ENCODE results near the gene ZNF438.

Gene ZNF438

GRCh38 chr10:30887839-30888238 lies 143.8 kb downstream of the ZNF438 start:
- no peak overlapping the region for H3K4me3 ChIP-seq (ENCODE audit: low read depth, low read length)
- no peak for DNase-seq (ENCODE audit: low read depth)
- TF ChIP-seq, protein P1, sequence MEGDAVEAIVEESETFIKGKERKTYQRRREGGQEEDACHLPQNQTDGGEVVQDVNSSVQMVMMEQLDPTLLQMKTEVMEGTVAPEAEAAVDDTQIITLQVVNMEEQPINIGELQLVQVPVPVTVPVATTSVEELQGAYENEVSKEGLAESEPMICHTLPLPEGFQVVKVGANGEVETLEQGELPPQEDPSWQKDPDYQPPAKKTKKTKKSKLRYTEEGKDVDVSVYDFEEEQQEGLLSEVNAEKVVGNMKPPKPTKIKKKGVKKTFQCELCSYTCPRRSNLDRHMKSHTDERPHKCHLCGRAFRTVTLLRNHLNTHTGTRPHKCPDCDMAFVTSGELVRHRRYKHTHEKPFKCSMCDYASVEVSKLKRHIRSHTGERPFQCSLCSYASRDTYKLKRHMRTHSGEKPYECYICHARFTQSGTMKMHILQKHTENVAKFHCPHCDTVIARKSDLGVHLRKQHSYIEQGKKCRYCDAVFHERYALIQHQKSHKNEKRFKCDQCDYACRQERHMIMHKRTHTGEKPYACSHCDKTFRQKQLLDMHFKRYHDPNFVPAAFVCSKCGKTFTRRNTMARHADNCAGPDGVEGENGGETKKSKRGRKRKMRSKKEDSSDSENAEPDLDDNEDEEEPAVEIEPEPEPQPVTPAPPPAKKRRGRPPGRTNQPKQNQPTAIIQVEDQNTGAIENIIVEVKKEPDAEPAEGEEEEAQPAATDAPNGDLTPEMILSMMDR (conservative IDR thresholded peaks at IDR 0.05; ENCODE audit: low read depth, low read length), result no peak

DNA sequence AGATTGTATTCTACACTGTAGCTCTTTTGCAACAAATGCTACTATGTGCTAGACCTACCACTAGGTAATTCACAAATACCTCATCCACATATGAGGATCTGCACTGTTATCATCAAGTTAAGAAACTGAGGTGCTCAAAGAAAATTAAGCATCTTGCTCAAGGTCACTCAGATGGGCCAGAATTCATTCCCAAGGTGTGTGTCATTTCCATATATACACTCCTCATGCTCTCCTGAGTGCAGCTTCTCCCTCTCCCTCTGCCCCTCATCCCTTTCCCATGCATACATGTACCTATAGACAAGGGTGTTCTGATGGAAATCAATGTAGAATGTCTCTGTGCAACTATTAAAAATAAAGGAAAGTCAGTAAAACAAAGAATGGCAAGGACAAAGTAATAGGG lies 146.2 kb downstream of the ZNF438 start:
- DNase-seq (ENCODE audit: low read depth), result no peak
- TF ChIP-seq, protein P1 (conservative IDR thresholded peaks at IDR 0.05; ENCODE audit: low read depth, low read length), result no peak
- no peak overlapping the region for H3K4me3 ChIP-seq (ENCODE audit: low read depth, low read length)

DNA sequence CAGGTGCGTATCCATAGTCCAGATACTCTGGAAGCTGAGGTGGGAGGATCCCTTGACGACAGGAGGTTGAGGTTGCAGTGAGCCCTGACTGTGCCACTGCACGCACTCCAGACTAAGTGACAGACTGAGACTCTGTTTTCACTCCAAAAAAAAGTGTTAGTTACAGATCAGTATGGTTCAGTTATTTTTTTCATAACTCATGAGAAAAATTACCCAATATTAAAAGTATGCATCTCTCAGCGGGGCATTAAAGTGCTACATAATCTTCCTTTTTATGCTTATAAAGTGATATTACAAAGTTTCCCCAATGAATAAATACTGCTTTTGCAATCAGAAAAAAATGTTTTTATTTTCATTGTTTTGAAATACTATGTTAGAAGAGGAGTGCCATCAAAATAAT lies 147.9 kb downstream of the ZNF438 start:
- DNase-seq (ENCODE audit: low read depth), result no peak
- TF ChIP-seq, protein P1 (conservative IDR thresholded peaks at IDR 0.05; ENCODE audit: low read depth, low read length), result no peak
- H3K4me3 ChIP-seq (ENCODE audit: low read depth, low read length), result no peak overlapping the region

DNA sequence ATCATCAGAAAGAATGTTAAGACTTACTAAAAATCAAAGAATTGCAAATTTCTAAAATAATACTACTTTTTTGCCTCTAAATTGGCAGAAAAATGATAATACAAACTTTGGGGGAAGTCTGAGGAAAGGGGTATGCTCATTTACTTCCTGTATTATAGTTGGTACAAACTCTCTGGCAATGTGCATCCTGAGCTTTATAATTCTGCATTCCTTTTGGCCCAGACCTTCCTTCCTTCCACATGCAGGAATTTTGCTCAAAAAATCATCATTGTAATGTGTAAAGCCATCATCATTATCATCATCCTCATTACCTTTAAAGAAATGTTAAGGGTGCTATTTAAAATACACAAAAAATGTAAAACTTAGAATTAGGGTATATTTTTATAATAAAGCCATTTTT lies 148.5 kb downstream of the ZNF438 start:
- TF ChIP-seq, protein P1 (conservative IDR thresholded peaks at IDR 0.05; ENCODE audit: low read depth, low read length), result no peak
- no peak for DNase-seq (ENCODE audit: low read depth)
- no peak overlapping the region for H3K4me3 ChIP-seq (ENCODE audit: low read depth, low read length)

DNA sequence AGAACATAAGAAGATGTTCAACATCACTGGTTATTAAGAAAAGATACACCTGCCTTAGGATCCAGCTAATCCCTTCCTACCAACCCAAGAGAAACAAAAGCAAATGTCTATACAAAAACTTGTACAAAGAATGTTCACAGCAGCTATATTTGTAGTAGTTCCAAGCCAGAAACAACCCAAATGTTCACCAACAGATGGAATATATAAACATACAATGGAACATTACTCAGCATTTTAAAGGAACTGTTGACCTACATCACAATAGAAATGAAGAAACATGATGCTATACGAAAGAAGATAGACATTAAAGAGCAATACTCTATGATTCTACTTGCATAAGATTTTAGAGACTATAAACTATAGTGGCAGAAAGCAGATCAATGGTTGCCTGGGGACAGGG lies 149.4 kb downstream of the ZNF438 start:
- DNase-seq (ENCODE audit: low read depth), result peak; percentile 42
- H3K4me3 ChIP-seq (ENCODE audit: low read depth, low read length), result no peak overlapping the region
- TF ChIP-seq, protein P1 (conservative IDR thresholded peaks at IDR 0.05; ENCODE audit: low read depth, low read length), result no peak

- TF ChIP-seq, protein P1 (conservative IDR thresholded peaks at IDR 0.05; ENCODE audit: low read depth, low read length), result no peak
- no peak overlapping the region for H3K4me3 ChIP-seq (ENCODE audit: low read depth, low read length)
- DNase-seq (ENCODE audit: low read depth), result no peak
Measured at GRCh38 chr10:30878920-30879319, 152.7 kb downstream of the ZNF438 start.

- TF ChIP-seq, protein P1 (conservative IDR thresholded peaks at IDR 0.05; ENCODE audit: low read depth, low read length), result no peak
- no peak for DNase-seq (ENCODE audit: low read depth)
- no peak overlapping the region for H3K4me3 ChIP-seq (ENCODE audit: low read depth, low read length)
Measured at GRCh38 chr10:30877111-30877510, 154.6 kb downstream of the ZNF438 start.
